ENCODE data around the gene RNF223. TPM values are rescaled to one million over a fixed set of nuclear protein-coding genes. Genes with fewer than 3 reads are reported as not detected.
A peak's percentile ranks its signal among the peaks of the same experiment; 100 is the strongest.

The RNF223 gene
- total and polyA plus RNA-seq, 12 donors, result not detected

GRCh38 chr1:1026599-1027413 lies 47.3 kb downstream of the RNF223 start:
- DNase-seq, result no peak
- intact Hi-C loops (cut with DNase I), result loop anchor here in 2 of 10 donors (5.0 to 10.0 kb wide), 2 partner anchors 35 to 268 kb away; no protein-coding TSS in a partner anchor
- peaks cover 0 to 24% (median 0%) of the 10 kb centered on the region in 7 donors for H3K27me3 ChIP-seq
- no peak for ATAC-seq
- TF ChIP-seq CTCF (IDR thresholded peaks at IDR 0.05), result no peak
- H3K27ac ChIP-seq, result no peak overlapping the region
- peaks cover 0 to 9% (median 0%) of the 10 kb centered on the region in 9 donors for H3K36me3 ChIP-seq
- H3K4me1 ChIP-seq, result peaks cover 6 to 59% (median 21%) of the 10 kb centered on the region in 9 donors
- H3K4me3 ChIP-seq, result no peak overlapping the region
- 71% methylated on average over 21 of the region's 21 CpGs for WGBS, 2 donors
- no peaks in the 10 kb centered on the region for H3K9me3 ChIP-seq

DNA sequence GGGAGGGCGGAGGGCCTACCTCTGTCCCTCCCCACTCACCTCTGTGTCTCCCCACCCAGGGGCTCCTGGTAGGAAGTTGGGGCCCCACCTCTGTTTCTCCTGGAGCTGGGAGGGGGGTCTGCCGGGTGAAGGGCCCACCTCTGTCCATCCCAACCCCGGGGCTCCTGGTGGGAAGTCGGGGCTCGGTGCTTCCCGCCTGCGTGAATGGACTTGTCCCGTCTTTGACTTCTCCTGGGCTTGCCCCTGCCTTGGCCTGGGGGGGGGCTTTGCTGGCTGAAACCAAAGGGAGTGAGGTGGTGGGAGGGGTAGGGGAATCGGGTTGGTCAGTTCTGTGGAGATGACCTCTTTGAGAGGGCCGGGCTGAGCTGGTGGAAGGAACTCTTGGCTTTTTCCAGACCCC lies 48.4 kb downstream of the RNF223 start:
- TF ChIP-seq CTCF (IDR thresholded peaks at IDR 0.05), result no peak
- intact Hi-C loops (cut with DNase I), result loop anchor here in 2 of 10 donors (5.0 to 10.0 kb wide), 2 partner anchors 33 to 269 kb away; no protein-coding TSS in a partner anchor
- Histone ChIP-seq H3K4me1 (peaks cover 15 to 64% (median 29%) of the 10 kb centered on the region in 9 donors), H3K9me3 (no peaks in the 10 kb centered on the region), H3K4me3 (no peak overlapping the region), H3K36me3 (peaks cover 0 to 9% (median 0%) of the 10 kb centered on the region in 9 donors), H3K27ac (peak overlapping the region in 1 of 10 donors; percentile 37), H3K27me3 (peaks cover 0 to 32% (median 0%) of the 10 kb centered on the region in 7 donors)
- ATAC-seq (peak in 3 of 8 donors; percentile 5 to 12 (median 7)), DNase-seq (no peak)
- WGBS, 2 donors, result 83 to 88% methylated on average over 10 of the region's 10 CpGs

- no peak for TF ChIP-seq CTCF (IDR thresholded peaks at IDR 0.05)
- Histone ChIP-seq H3K9me3 (no peaks in the 10 kb centered on the region), H3K36me3 (peaks cover 0 to 9% (median 0%) of the 10 kb centered on the region in 9 donors), H3K27me3 (peaks cover 0 to 38% (median 0%) of the 10 kb centered on the region in 7 donors), H3K4me3 (peak overlapping the region in 6 of 10 donors; percentile 5 to 29 (median 20)), H3K4me1 (peaks cover 21 to 68% (median 36%) of the 10 kb centered on the region in 9 donors), H3K27ac (peak overlapping the region in 6 of 10 donors; percentile 37 to 49 (median 42))
- no peak for DNase-seq
- ATAC-seq, result peak in 7 of 8 donors; percentile 3 to 61 (median 45)
- WGBS, 2 donors, result 46 to 54% methylated on average over 24 to 31 of the region's 31 CpGs
- intact Hi-C loops (cut with DNase I), result loop anchor here in 2 of 10 donors (5.0 to 10.0 kb wide), 2 partner anchors 33 to 270 kb away; no protein-coding TSS in a partner anchor
These were observed 49.1 kb downstream of the RNF223 start for GRCh38 chr1:1024771-1025699.

Measured in heart right ventricle (tissue), 16 donors.